BJ (cell line): ENCODE measurements around the gene PLEKHA8. TPM values are rescaled to one million over a fixed set of nuclear protein-coding genes. Genes with fewer than 3 reads are reported as not detected.

Experiments
- CTCF ChIA-PET: fragments of 350-600 bp; formaldehyde crosslinking; extraction: SDS; loops from one replicate; lab custom pipeline; 2021; ENCODE audit warnings: antibody characterized with exemption, inconsistent platforms; lab: Yijun Ruan, JAX
- POLR2A ChIA-PET: fragments of 300-600 bp; sonication (Branson Sonifier 250); formaldehyde crosslinking; extraction: SDS; loops from one replicate; lab custom pipeline; 2021; ENCODE audit warnings: antibody characterized with exemption; lab: Charles Lee
- DNase-seq: peaks from one replicate; pipeline ENCODE4 v3.0.0-alpha.2; 2011; ENCODE audit warnings: low read depth
- H3K27me3 ChIP-seq: 2 replicates; pipeline ENCODE4 v1.6.0; 2011; ENCODE audit warnings: low read length; ENCODE audit not compliant: control insufficient read depth, insufficient read depth
- H3K36me3 ChIP-seq: 2 replicates; pipeline ENCODE4 v1.5.1; 2011; ENCODE audit warnings: low read length; ENCODE audit not compliant: control insufficient read depth, insufficient read depth
- H3K4me3 ChIP-seq: 2 replicates; pipeline ENCODE4 v1.5.1; 2011; ENCODE audit warnings: low read depth, mild to moderate bottlenecking, control low read depth, low read length
- CTCF ChIP-seq: IDR thresholded peaks from 2 replicates; pipeline ENCODE4 v1.5.1; 2011; ENCODE audit warnings: low read depth, mild to moderate bottlenecking, control low read depth, inconsistent platforms, low read length, moderate library complexity; ENCODE audit not compliant: insufficient read depth
- polyA plus RNA-seq: library from polyadenylated mRNA; depleted of rRNA; stranded (reverse); fragments of >200 nt; gene quantifications from 2 replicates; pipeline ENCODE4 v1.2.3, GENCODE V29; 2011

Gene PLEKHA8
- polyA plus RNA-seq, 1 experiment, result 4.2 TPM

- no peak for TF ChIP-seq CTCF
- CTCF ChIA-PET, result interaction anchor here (0.8 to 0.9 kb wide), 2 partner anchors 8 to 61 kb away, joined by 3 read pairs; no protein-coding TSS in a partner anchor
Observed at GRCh38 chr7:30136117-30136731, 108.0 kb downstream of the PLEKHA8 start.

GRCh38 chr7:30136743-30137485 is 108.7 kb downstream of the PLEKHA8 start:
- ChIA-PET POLR2A (no interaction called here), CTCF (no interaction called here)
- Histone ChIP-seq H3K36me3 (no peaks in the 10 kb centered on the region), H3K27me3 (no peaks in the 10 kb centered on the region), H3K4me3 (peak overlapping the region; percentile 77)
- no peak for DNase-seq
- no peak for TF ChIP-seq CTCF

More at GRCh38 chr7:30136117-30136731, 108.0 kb downstream of the PLEKHA8 start:
- POLR2A ChIA-PET, result no interaction called here
- Histone ChIP-seq H3K36me3 (no peaks in the 10 kb centered on the region), H3K27me3 (no peaks in the 10 kb centered on the region), H3K4me3 (peak overlapping the region; percentile 77)
- no peak for DNase-seq

- no peak for DNase-seq
Observed at GRCh38 chr7:30139836-30140384, 111.7 kb downstream of the PLEKHA8 start.

GRCh38 chr7:30140456-30140855 is 112.2 kb downstream of the PLEKHA8 start:
- Histone ChIP-seq H3K36me3 (no peaks in the 10 kb centered on the region), H3K4me3 (no peak overlapping the region), H3K27me3 (no peaks in the 10 kb centered on the region)
- CTCF ChIA-PET, result interaction anchor here (1.9 kb wide), 1 partner anchor 262 kb away, joined by 5 read pairs; no protein-coding TSS in a partner anchor
- POLR2A ChIA-PET, result no interaction called here
- no peak for TF ChIP-seq CTCF
- DNase-seq, result no peak

More at GRCh38 chr7:30139836-30140384, 111.7 kb downstream of the PLEKHA8 start:
- H3K36me3 ChIP-seq, result no peaks in the 10 kb centered on the region
- CTCF ChIA-PET, result no interaction called here
- no peak for TF ChIP-seq CTCF
- H3K4me3 ChIP-seq, result no peak overlapping the region
- POLR2A ChIA-PET, result no interaction called here
- no peaks in the 10 kb centered on the region for H3K27me3 ChIP-seq

- no peak for DNase-seq
- ChIA-PET CTCF (interaction anchor here (1.9 kb wide), 1 partner anchor 264 kb away, joined by 5 read pairs; no protein-coding TSS in a partner anchor), POLR2A (no interaction called here)
Observed at GRCh38 chr7:30142710-30143109, 114.5 kb downstream of the PLEKHA8 start.

More at GRCh38 chr7:30142710-30143109, 114.5 kb downstream of the PLEKHA8 start:
- no peak overlapping the region for H3K4me3 ChIP-seq
- TF ChIP-seq CTCF, result no peak
- no peaks in the 10 kb centered on the region for H3K27me3 ChIP-seq
- H3K36me3 ChIP-seq, result no peaks in the 10 kb centered on the region
